ENCODE measurements around the gene CD69.

DNA sequence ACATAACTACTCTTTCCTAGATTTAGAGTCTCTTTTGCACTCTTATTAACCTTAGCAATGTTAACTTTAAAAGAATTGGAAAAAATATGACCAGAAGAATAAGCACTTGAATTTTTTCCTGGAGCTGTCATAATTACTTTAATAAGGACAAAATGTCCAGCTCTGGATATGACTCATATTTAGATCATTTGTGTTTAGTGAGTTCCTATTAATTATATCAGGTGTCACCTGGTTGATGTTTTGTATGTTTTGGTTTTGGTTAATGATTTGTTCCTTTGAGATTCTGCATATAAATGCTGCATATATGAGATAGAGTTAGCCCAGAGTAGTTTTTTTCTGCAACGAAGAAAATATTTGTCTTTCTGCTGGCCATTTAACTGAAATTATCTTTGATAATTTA is 32.9 kb downstream of the CD69 start:
- TF ChIP-seq POLR2A (IDR thresholded peaks at IDR 0.05) (no peak), CTCF (IDR thresholded peaks at IDR 0.05) (no peak)

Data from adrenal gland (tissue), 5 donors.